Activated T-helper 9 cell treated with anti-CD3 and anti-CD28 coated beads, Interleukin-2, amount 50 U/mL, for 16 hours (primary cell): Measurements from ENCODE around the gene HERC4.
"Not testable (repeated sequence)": the region's sequence is repeated elsewhere in the genome, so short reads cannot be mapped to it uniquely, and the experiment has no call there.

ENCODE experiments used
- DNase-seq: peaks from one replicate; pipeline ENCODE4 v3.0.0-alpha.2; 2020; ENCODE audit warnings: low read depth

Gene HERC4

GRCh38 chr10:68090586-68090985 is 15.5 kb upstream of the HERC4 start:
- no peak for DNase-seq

- no peak for DNase-seq
Measured at GRCh38 chr10:68088740-68089139, 13.7 kb upstream of the HERC4 start.

- DNase-seq, result no peak
Measured at GRCh38 chr10:68087685-68088401, 12.8 kb upstream of the HERC4 start.

- DNase-seq, result no peak
Measured at GRCh38 chr10:68086910-68087684, 12.0 kb upstream of the HERC4 start.

- no peak for DNase-seq
Measured at GRCh38 chr10:68086011-68086410, 10.9 kb upstream of the HERC4 start.

GRCh38 chr10:68084469-68084868 is 9.4 kb upstream of the HERC4 start:
- DNase-seq, result no peak

GRCh38 chr10:68083953-68084352 is 8.9 kb upstream of the HERC4 start:
- no peak for DNase-seq

GRCh38 chr10:68082872-68083271 is 7.8 kb upstream of the HERC4 start:
- DNase-seq, result no peak

- no peak for DNase-seq
Measured at GRCh38 chr10:68081916-68082315, 6.8 kb upstream of the HERC4 start.

GRCh38 chr10:68080853-68081431 is 5.9 kb upstream of the HERC4 start:
- DNase-seq, result no peak

GRCh38 chr10:68079434-68079833 is 4.4 kb upstream of the HERC4 start:
- DNase-seq, result no peak

GRCh38 chr10:68077026-68077425 is 1.9 kb upstream of the HERC4 start:
- DNase-seq, result no peak

- DNase-seq, result not testable (repeated sequence)
Measured at GRCh38 chr10:68076081-68076480, 998 bp upstream of the HERC4 start.

- no peak for DNase-seq
Measured at GRCh38 chr10:68075550-68076004, 494 bp upstream of the HERC4 start.

GRCh38 chr10:68074031-68074774 is 880 bp downstream of the HERC4 start:
- no peak for DNase-seq

- DNase-seq, result no peak
Measured at GRCh38 chr10:68073631-68074030, 1.5 kb downstream of the HERC4 start.

GRCh38 chr10:68067508-68067907 is 7.6 kb downstream of the HERC4 start:
- DNase-seq, result no peak

GRCh38 chr10:68067029-68067428 is 8.1 kb downstream of the HERC4 start:
- no peak for DNase-seq

GRCh38 chr10:68053553-68053952 is 21.5 kb downstream of the HERC4 start:
- no peak for DNase-seq

- DNase-seq, result no peak
Measured at GRCh38 chr10:68052463-68052862, 22.6 kb downstream of the HERC4 start.

- no peak for DNase-seq
Measured at GRCh38 chr10:68049289-68050078, 25.6 kb downstream of the HERC4 start.
